K562 (cell line): ENCODE results near the gene HOXB3. TPM values are rescaled to one million over a fixed set of nuclear protein-coding genes. Genes with fewer than 3 reads are reported as not detected.
A peak's percentile ranks its signal among the peaks of the same experiment; 100 is the strongest.

ENCODE experiments used
- ARID3B ChIP-seq: fragments of 250-450 bp; sonication (Bioruptor Pico); IDR thresholded peaks from 2 replicates; pipeline ENCODE4 v1.4.0; 2020; ENCODE audit warnings: borderline replicate concordance
- CBX3 ChIP-seq, 2 experiments: IDR thresholded peaks; 1 replicate in 1 of 2; 2 replicates in 1 of 2; pipeline ENCODE4 v1.6.1; 2012; ENCODE audit warnings: inconsistent platforms in 2 of 2, low read length in 2 of 2, borderline replicate concordance in 1 of 2, control low read depth in 1 of 2
- CC2D1A ChIP-seq: fragments of 450-650 bp; IDR thresholded peaks from 2 replicates; pipeline ENCODE4 v1.6.1; 2017; ENCODE audit warnings: mild to moderate bottlenecking
- CCNT2 ChIP-seq: IDR thresholded peaks from 2 replicates; pipeline ENCODE4 v1.6.1; 2011; ENCODE audit warnings: borderline replicate concordance, low read depth, mild to moderate bottlenecking, moderate library complexity, mixed read lengths, low read length; ENCODE audit not compliant: insufficient read length; ENCODE audit errors: extremely low read depth
- CREB3 ChIP-seq: fragments of 450-650 bp; conservative IDR thresholded peaks from 2 replicates; pipeline ENCODE4 v1.6.1; 2016; ENCODE audit warnings: missing genetic modification characterization, low read depth, mild to moderate bottlenecking, missing compliant biosample characterization, moderate library complexity
- EZH2 ChIP-seq: IDR thresholded peaks from 2 replicates; pipeline ENCODE4 v1.6.1; 2012; ENCODE audit warnings: low read depth, mild to moderate bottlenecking, inconsistent platforms, low read length, borderline replicate concordance
- KLF6 ChIP-seq: fragments of 250-450 bp; sonication (Bioruptor Pico); IDR thresholded peaks from 2 replicates; pipeline ENCODE4 v1.4.0; 2020; ENCODE audit warnings: mild to moderate bottlenecking, moderate library complexity, borderline replicate concordance
- MBD1 ChIP-seq: fragments of 250-450 bp; sonication (Bioruptor Pico); IDR thresholded peaks from 2 replicates; pipeline ENCODE4 v1.8.0; 2022; ENCODE audit warnings: inconsistent platforms
- NCOA6 ChIP-seq: fragments of 450-650 bp; IDR thresholded peaks from 2 replicates; pipeline ENCODE4 v1.6.1; 2017; ENCODE audit warnings: mild to moderate bottlenecking
- SUPT5H ChIP-seq: fragments of 450-650 bp; IDR thresholded peaks from 2 replicates; pipeline ENCODE4 v1.6.1; 2016
- TBP ChIP-seq: optimal IDR thresholded peaks from 2 replicates; pipeline ENCODE3; 2011; ENCODE audit warnings: low read depth, low read length, improper control_type of control experiment
- THAP12 ChIP-seq: fragments of 250-450 bp; sonication (Bioruptor Pico); IDR thresholded peaks from 2 replicates; pipeline ENCODE4 v1.9.0; 2021; ENCODE audit warnings: mild to moderate bottlenecking, inconsistent platforms
- ZC3H4 ChIP-seq: sonication (generic); formaldehyde crosslinking; IDR thresholded peaks from 2 replicates; pipeline ENCODE4 v1.9.0; 2021; ENCODE audit warnings: missing genetic modification reagents, borderline replicate concordance
- ZNF146 ChIP-seq: IDR thresholded peaks from one replicate; pipeline ENCODE4 v1.6.1; 2018; ENCODE audit warnings: missing compliant biosample characterization; ENCODE audit not compliant: unreplicated experiment
- ZNF197 ChIP-seq: fragments of 200-800 bp; sonication (Bioruptor generic); IDR thresholded peaks from 2 replicates; pipeline ENCODE4 v1.6.1; 2016; ENCODE audit warnings: low read depth, missing genetic modification characterization, missing compliant biosample characterization
- ZNF449 ChIP-seq: fragments of 250-450 bp; sonication (Bioruptor Pico); IDR thresholded peaks from 2 replicates; pipeline ENCODE4 v1.8.0; 2022; ENCODE audit warnings: moderate library complexity, mild to moderate bottlenecking, inconsistent platforms
- polyA plus RNA-seq, 8 experiments: library from polyadenylated mRNA; depleted of rRNA in 4 of 8; stranded (reverse) in 5 of 8; unstranded in 3 of 8; fragments of >200 nt; fragmentation: Nextera tagmentation in 2 of 8; fragmentation: Illumina TruSeq in 1 of 8; extraction: Ambion mirVana in 2 of 8; extraction: Trizol in 1 of 8; gene quantifications; 2 replicates each; pipeline versions ENCODE4 v1.2.1 to v1.2.3, GENCODE V29; 2011 to 2014; ENCODE audit warnings: inconsistent platforms in 1 of 8, missing spikeins in 1 of 8
- total RNA-seq, 7 experiments: library from RNA; depleted of rRNA in 6 of 7; stranded (reverse); fragments of >200 nt in 6 of 7; fragmentation: Illumina TruSeq in 2 of 7; extraction: Trizol in 2 of 7; gene quantifications; 2 replicates each; pipeline versions ENCODE4 v1.2.1 to v1.2.3, GENCODE V29; 2011 to 2021; ENCODE audit warnings: low replicate concordance in 1 of 7

Gene HOXB3
- total and polyA plus RNA-seq, 9 of the 15 experiments (the other 6 are each of a cell fraction or from before 2014, with no cell fraction given): 2.4 to 41.3 (median 20.2) TPM

- no peak for TF ChIP-seq THAP12 (CRISPR knock-in tag)
- no peak for TF ChIP-seq MBD1
- no peak for TF ChIP-seq CC2D1A
- TF ChIP-seq CBX3 (IDR thresholded peaks at IDR 0.05; ENCODE audit: borderline replicate concordance in 1 of 2, low read length in 2 of 2): no peak
- TF ChIP-seq ZNF449: no peak
- TF ChIP-seq EZH2: no peak
- peak; percentile 52 for TF ChIP-seq TBP
- TF ChIP-seq KLF6: no peak
- no peak for TF ChIP-seq ZNF197
- TF ChIP-seq CCNT2: no peak
- no peak for TF ChIP-seq ARID3B (CRISPR knock-in tag)
- TF ChIP-seq ZC3H4 (CRISPR knock-in tag): no peak
- TF ChIP-seq SUPT5H: no peak; the same call in 1 of the 2 replicates
- TF ChIP-seq CREB3 (tag): no peak
- TF ChIP-seq ZNF146 (CRISPR knock-in tag): no peak
- no peak for TF ChIP-seq NCOA6
These were observed 10.1 kb downstream of the HOXB3 start (continued) for GRCh38 chr17:48579760-48580554.
